BLaER1 treated with 17β-estradiol and CSF1 and Interleukin-3, amounts not matched to agents 10 nM and 100 nM (cell line): ENCODE data around the gene FERMT1.

Experiments
- H3K27ac ChIP-seq, 11 experiments: shearing (Covaris generic); formaldehyde crosslinking; 2 replicates each; pipeline ENCODE4 v1.8.1; 2022
- H3K27me3 ChIP-seq, 11 experiments: shearing (Covaris generic); formaldehyde crosslinking; 2 replicates each; pipeline ENCODE4 v1.8.1; 2022
- H3K36me3 ChIP-seq, 11 experiments: shearing (Covaris generic); formaldehyde crosslinking; 2 replicates each; pipeline ENCODE4 v1.8.1; 2022
- H3K4me1 ChIP-seq, 10 experiments: shearing (Covaris generic); formaldehyde crosslinking; 2 replicates each; pipeline ENCODE4 v1.8.1; 2022
- H3K4me2 ChIP-seq, 11 experiments: shearing (Covaris generic); formaldehyde crosslinking; 2 replicates each; pipeline ENCODE4 v1.8.1; 2022
- H3K4me3 ChIP-seq, 10 experiments: shearing (Covaris generic); formaldehyde crosslinking; 2 replicates each; pipeline ENCODE4 v1.8.1; 2022
- H3K9ac ChIP-seq, 11 experiments: shearing (Covaris generic); formaldehyde crosslinking; 2 replicates each; pipeline ENCODE4 v1.8.1; 2022
- H3K9me3 ChIP-seq, 11 experiments: shearing (Covaris generic); formaldehyde crosslinking; replicated peaks in 1 of 11; 2 replicates each; pipeline ENCODE4 v1.8.1; 2022
- H4K20me1 ChIP-seq, 11 experiments: shearing (Covaris generic); formaldehyde crosslinking; 2 replicates each; pipeline ENCODE4 v1.8.1; 2022
- Cebpa-rat ChIP-seq, 11 experiments: shearing (Covaris generic); IDR thresholded peaks; 2 replicates each; pipeline ENCODE4 v1.8.1; 2022

The FERMT1 gene

DNA sequence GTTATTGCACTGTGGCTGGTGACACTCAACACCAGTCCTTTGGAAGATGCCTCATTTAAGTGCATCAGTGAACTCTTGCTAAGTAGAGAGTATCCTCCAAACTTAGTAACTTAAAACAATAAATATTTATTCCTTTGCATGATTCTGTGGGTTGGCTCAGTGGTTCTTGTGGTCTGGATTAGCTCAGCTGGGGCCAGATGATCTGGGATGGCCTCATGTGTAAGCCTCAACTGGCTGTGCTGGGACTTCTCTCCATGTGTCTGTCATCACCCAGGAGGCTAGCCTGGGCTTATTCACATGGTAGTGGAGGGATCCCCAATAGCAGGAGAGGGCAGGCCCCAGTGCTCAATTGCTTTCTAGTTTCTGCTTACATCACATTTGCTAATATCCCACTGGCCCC, 77.3 kb downstream of the FERMT1 start:
- no peak overlapping the region for H3K4me2 ChIP-seq
- H3K27ac ChIP-seq, result no peak overlapping the region
- peaks cover 18 to 37% (median 20%) of the 10 kb centered on the region in 11 experiments for H3K36me3 ChIP-seq
- H3K4me3 ChIP-seq, result no peak overlapping the region
- peaks cover 0 to 23% (median 0%) of the 10 kb centered on the region in 11 experiments; a peak in 4 of 22 replicates for H4K20me1 ChIP-seq
- no peak overlapping the region for H3K9ac ChIP-seq
- no peak for TF ChIP-seq Cebpa-rat (IDR thresholded peaks at IDR 0.05)
- peaks cover 0 to 7% (median 5%) of the 10 kb centered on the region in 11 experiments; a peak in 18 of 22 replicates for H3K27me3 ChIP-seq
- H3K4me1 ChIP-seq, result peaks cover 0 to 6% (median 0%) of the 10 kb centered on the region in 10 experiments; a peak in 1 of 20 replicates
- H3K9me3 ChIP-seq, result peaks cover 0 to 8% (median 0%) of the 10 kb centered on the region in 11 experiments; a peak in 5 of 22 replicates

DNA sequence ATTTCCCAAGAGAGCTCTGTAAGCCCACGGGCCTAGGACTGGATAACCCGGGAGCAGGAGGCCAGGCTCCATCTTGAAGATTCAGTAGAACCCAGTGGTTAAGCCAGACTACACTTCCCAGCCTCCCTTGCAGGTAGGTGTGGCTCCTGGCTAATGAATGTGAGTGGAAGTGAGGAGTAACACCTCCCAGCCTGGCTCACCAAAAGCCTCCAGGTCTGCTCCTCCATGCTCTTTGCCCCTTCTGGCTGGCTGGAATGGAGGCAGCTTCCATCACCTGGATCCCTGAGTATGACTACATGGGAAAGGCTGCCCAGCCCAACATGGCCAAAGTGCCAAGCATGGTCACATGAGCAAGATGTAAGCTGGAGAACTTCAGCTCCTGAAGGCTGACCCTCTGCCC, 78.7 kb downstream of the FERMT1 start:
- Histone ChIP-seq H3K4me1 (peaks cover 0 to 6% (median 0%) of the 10 kb centered on the region in 10 experiments; a peak in 1 of 20 replicates), H3K4me2 (no peak overlapping the region), H3K4me3 (no peak overlapping the region), H3K36me3 (peaks cover 33 to 52% (median 34%) of the 10 kb centered on the region in 11 experiments), H4K20me1 (peaks cover 0 to 24% (median 0%) of the 10 kb centered on the region in 11 experiments; a peak in 6 of 22 replicates), H3K27ac (no peak overlapping the region), H3K9me3 (peaks cover 0 to 8% (median 0%) of the 10 kb centered on the region in 11 experiments; a peak in 5 of 22 replicates), H3K27me3 (no peaks in the 10 kb centered on the region), H3K9ac (no peak overlapping the region)
- TF ChIP-seq Cebpa-rat (IDR thresholded peaks at IDR 0.05), result no peak

DNA sequence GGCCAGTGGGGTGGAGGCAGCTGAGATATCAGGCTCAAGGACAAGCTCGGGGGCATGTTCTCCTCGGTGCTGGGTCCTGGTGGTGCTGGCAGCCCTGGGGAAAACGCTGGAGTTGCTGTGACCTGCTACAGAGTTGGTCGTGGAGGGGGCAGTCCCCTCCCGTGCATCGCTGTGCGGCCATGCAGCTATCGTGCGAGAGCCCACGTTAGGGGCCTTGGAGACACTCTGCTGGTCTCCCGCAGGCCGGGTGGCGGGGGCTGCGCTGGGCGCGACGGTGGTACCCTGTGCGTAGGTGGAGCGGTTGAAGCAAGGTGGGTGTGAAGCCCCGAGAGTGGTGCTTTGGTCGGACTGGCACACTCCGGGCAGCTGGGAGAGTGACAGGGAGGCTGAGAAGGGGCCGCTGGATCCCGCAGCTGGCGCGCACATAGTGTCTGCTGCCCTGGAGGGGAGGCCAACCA, 81.0 kb downstream of the FERMT1 start:
- no peak for TF ChIP-seq Cebpa-rat (IDR thresholded peaks at IDR 0.05)
- no peak overlapping the region for H3K4me3 ChIP-seq
- peaks cover 0 to 8% (median 0%) of the 10 kb centered on the region in 11 experiments; a peak in 5 of 22 replicates for H3K9me3 ChIP-seq
- peaks cover 0 to 6% (median 0%) of the 10 kb centered on the region in 10 experiments; a peak in 1 of 20 replicates for H3K4me1 ChIP-seq
- H4K20me1 ChIP-seq, result peaks cover 0 to 34% (median 9%) of the 10 kb centered on the region in 11 experiments; a peak in 12 of 22 replicates
- no peaks in the 10 kb centered on the region for H3K27me3 ChIP-seq
- H3K27ac ChIP-seq, result no peak overlapping the region
- no peak overlapping the region for H3K9ac ChIP-seq
- H3K4me2 ChIP-seq, result no peak overlapping the region
- peaks cover 56 to 74% (median 57%) of the 10 kb centered on the region in 11 experiments for H3K36me3 ChIP-seq

DNA sequence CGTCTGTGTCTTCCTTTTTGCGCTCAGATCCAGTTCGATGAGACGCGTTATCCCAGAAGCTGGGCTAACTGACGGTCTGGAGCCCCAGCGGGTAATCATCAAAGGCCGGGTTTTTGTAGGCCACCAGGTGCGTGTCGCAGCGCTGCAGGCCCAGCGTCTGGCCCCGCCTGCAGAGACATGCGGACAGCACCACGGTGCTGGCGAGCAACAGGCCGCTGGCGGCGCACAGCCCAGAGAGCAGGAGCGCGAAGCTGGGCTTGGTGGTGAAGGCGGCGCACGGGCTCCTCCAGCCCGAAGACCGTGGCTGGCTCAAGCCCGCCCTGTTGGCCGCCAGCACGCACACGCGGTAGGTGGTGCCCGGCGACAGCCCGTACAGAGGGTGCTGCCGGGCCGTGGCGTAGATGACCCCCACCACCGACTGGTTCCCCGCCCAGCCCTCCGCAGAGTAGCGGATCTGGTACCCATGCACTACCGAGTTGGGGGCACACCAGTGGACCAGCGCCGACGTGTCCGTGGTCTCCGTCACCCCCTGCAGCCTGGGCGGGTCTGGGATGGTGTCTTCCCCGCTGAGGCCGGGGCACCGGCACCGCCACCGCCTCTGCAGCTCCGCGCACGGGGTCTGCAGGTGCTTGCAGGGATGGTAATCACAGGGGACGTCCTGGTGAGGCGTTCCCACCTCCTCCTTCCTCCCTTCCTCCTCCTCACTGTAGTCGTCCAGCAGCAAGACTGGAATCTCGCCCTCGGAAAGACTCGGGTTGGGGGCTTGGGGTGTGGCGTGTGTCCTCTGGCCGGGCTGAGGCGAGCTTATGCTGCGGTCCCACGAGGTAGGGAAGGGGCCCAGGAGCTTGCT, 81.6 kb downstream of the FERMT1 start:
- no peak overlapping the region for H3K9ac ChIP-seq
- no peak overlapping the region for H3K27ac ChIP-seq
- H3K4me3 ChIP-seq, result no peak overlapping the region
- peaks cover 62 to 81% (median 64%) of the 10 kb centered on the region in 11 experiments for H3K36me3 ChIP-seq
- H3K4me2 ChIP-seq, result no peak overlapping the region
- peaks cover 0 to 6% (median 0%) of the 10 kb centered on the region in 10 experiments; a peak in 1 of 20 replicates for H3K4me1 ChIP-seq
- peaks cover 0 to 8% (median 0%) of the 10 kb centered on the region in 11 experiments; a peak in 5 of 22 replicates for H3K9me3 ChIP-seq
- H4K20me1 ChIP-seq, result peaks cover 0 to 38% (median 11%) of the 10 kb centered on the region in 11 experiments; a peak in 13 of 22 replicates
- no peaks in the 10 kb centered on the region for H3K27me3 ChIP-seq
- TF ChIP-seq Cebpa-rat (IDR thresholded peaks at IDR 0.05), result no peak

DNA sequence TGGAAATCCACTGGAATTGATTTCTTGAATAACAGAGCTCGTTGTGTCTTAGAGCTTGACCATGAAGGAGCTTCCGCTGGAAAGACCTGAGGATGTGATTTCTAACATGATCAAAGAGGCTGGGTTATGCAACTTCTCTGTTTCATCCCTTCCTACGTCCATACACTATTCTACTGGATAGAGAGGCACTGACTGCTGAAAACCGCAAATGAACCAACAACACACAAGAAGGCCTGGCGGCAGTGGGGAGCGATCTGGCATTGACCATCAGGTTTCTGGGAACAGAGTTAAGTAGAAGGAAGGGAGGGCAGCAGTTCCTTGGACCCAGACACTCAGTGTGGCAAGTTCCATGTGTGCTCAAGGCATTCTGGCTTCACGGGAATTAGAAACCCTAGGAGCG, 82.3 kb downstream of the FERMT1 start:
- Histone ChIP-seq H3K36me3 (peaks cover 69 to 87% (median 70%) of the 10 kb centered on the region in 11 experiments), H3K9me3 (peaks cover 0 to 8% (median 0%) of the 10 kb centered on the region in 11 experiments; a peak in 5 of 22 replicates), H3K27me3 (no peaks in the 10 kb centered on the region), H3K4me1 (peaks cover 0 to 5% (median 0%) of the 10 kb centered on the region in 10 experiments; a peak in 1 of 20 replicates), H3K9ac (no peak overlapping the region), H3K27ac (no peak overlapping the region), H3K4me2 (no peak overlapping the region), H3K4me3 (no peak overlapping the region), H4K20me1 (peaks cover 0 to 44% (median 17%) of the 10 kb centered on the region in 11 experiments; a peak in 13 of 22 replicates)
- no peak for TF ChIP-seq Cebpa-rat (IDR thresholded peaks at IDR 0.05)

DNA sequence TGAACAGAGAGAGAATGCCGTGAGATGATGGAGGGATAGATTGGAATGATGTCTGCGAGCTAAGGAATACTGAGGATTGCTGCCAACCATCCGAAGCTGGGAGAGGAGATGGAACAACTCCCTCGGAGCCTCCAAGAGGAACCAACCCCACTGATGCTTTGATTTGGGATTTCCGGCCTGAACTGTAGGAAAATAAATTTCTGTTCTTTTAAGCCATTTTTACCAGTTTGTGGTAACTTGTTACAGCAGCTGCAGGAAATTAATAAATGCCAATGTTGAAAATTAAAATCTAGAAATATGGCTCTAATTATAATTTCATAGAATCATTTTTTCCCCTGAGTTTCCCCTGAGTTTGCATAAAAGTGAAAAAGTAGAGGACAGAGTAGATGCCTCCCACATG, 83.1 kb downstream of the FERMT1 start:
- H3K9me3 ChIP-seq, result peaks cover 0 to 8% (median 0%) of the 10 kb centered on the region in 11 experiments; a peak in 5 of 22 replicates
- no peaks in the 10 kb centered on the region for H3K27me3 ChIP-seq
- H4K20me1 ChIP-seq, result peaks cover 0 to 48% (median 17%) of the 10 kb centered on the region in 11 experiments; a peak in 14 of 22 replicates
- no peak for TF ChIP-seq Cebpa-rat (IDR thresholded peaks at IDR 0.05)
- H3K36me3 ChIP-seq, result peaks cover 76 to 95% (median 78%) of the 10 kb centered on the region in 11 experiments
- H3K9ac ChIP-seq, result no peak overlapping the region
- no peak overlapping the region for H3K4me2 ChIP-seq
- no peak overlapping the region for H3K4me3 ChIP-seq
- no peak overlapping the region for H3K27ac ChIP-seq
- H3K4me1 ChIP-seq, result peaks cover 0 to 4% (median 2%) of the 10 kb centered on the region in 10 experiments; a peak in 18 of 20 replicates

DNA sequence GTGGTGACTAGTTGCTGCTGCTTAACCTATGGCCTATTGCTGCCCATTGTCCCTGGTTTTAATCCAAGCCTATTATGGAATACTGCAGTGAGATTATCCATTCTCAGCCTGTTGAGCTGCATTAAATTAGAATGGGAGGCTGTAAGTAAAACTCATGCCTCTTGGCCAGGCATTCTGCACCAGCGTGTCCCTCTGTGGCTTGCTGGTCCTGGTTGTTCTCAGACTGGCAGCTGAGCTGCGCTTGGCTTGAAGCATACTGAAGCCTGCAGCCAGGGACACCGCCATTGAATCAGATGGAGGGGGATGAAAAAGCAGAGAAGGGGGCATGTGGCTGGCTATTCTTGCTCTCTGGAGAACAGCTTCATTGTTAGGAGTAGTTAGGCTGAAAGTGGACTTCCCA, 84.6 kb downstream of the FERMT1 start:
- no peak overlapping the region for H3K9ac ChIP-seq
- H3K27me3 ChIP-seq, result no peaks in the 10 kb centered on the region
- no peak overlapping the region for H3K4me3 ChIP-seq
- H3K4me1 ChIP-seq, result peaks cover 14 to 20% (median 17%) of the 10 kb centered on the region in 10 experiments
- no peak overlapping the region for H3K27ac ChIP-seq
- H3K36me3 ChIP-seq, result peaks cover 92 to 99% (median 93%) of the 10 kb centered on the region in 11 experiments
- H3K9me3 ChIP-seq, result peaks cover 0 to 8% (median 0%) of the 10 kb centered on the region in 11 experiments; a peak in 5 of 22 replicates
- H4K20me1 ChIP-seq, result peaks cover 0 to 57% (median 30%) of the 10 kb centered on the region in 11 experiments; a peak in 18 of 22 replicates
- H3K4me2 ChIP-seq, result no peak overlapping the region
- no peak for TF ChIP-seq Cebpa-rat (IDR thresholded peaks at IDR 0.05)

DNA sequence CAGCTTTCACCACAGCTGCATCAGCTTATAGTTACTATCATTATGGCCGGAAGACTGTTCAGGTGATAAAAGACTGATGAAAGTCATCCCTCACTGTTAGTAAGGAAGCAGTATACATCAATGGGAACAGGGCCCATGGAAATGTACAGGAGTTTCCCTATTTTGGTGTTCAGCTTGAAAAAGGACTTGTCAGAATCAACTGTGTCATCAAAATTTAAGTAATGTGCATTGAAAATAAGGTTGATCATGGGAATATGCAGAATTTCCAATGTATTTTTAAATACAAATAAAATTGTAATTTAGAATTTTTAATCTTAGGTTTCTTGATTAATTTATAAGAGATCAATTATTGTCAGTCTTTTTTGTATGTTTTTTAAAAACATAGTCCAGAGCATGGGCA, 85.7 kb downstream of the FERMT1 start:
- H3K9ac ChIP-seq, result no peak overlapping the region
- H3K4me2 ChIP-seq, result no peak overlapping the region
- peaks cover 0 to 8% (median 0%) of the 10 kb centered on the region in 11 experiments; a peak in 5 of 22 replicates for H3K9me3 ChIP-seq
- no peak overlapping the region for H3K27ac ChIP-seq
- H3K4me3 ChIP-seq, result no peak overlapping the region
- no peak for TF ChIP-seq Cebpa-rat (IDR thresholded peaks at IDR 0.05)
- peaks cover 98 to 100% (median 100%) of the 10 kb centered on the region in 11 experiments for H3K36me3 ChIP-seq
- H3K4me1 ChIP-seq, result peaks cover 14 to 31% (median 20%) of the 10 kb centered on the region in 10 experiments
- no peaks in the 10 kb centered on the region for H3K27me3 ChIP-seq
- H4K20me1 ChIP-seq, result peaks cover 0 to 63% (median 31%) of the 10 kb centered on the region in 11 experiments; a peak in 18 of 22 replicates

DNA sequence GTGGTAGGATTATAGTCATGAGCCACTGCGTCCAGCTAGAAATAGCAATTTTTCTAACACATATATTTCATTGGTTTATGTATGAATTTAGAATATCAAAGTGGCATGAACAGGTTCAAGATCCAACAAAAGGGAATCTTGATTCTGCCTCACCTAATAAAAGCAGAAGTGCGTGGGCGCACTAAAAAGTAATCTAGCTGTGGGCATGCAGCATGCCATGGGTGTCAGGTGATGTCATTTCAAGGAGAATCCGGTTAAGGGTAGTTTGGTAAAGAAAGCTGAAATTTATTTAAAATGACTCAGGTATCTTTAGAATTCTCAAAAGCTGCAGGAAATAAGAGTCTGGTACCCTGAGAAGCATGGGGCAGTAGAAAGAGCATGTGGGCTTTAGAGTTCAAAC, 86.6 kb downstream of the FERMT1 start:
- no peak overlapping the region for H3K9ac ChIP-seq
- peaks cover 94 to 100% (median 98%) of the 10 kb centered on the region in 11 experiments for H3K36me3 ChIP-seq

More for the DNA sequence above, 86.6 kb downstream of the FERMT1 start:
- H3K4me3 ChIP-seq, result no peak overlapping the region
- TF ChIP-seq Cebpa-rat (IDR thresholded peaks at IDR 0.05), result no peak
- H3K9me3 ChIP-seq, result peaks cover 0 to 8% (median 0%) of the 10 kb centered on the region in 11 experiments; a peak in 5 of 22 replicates
- H3K27ac ChIP-seq, result no peak overlapping the region
- H4K20me1 ChIP-seq, result peaks cover 0 to 55% (median 32%) of the 10 kb centered on the region in 11 experiments; a peak in 18 of 22 replicates
- no peak overlapping the region for H3K4me2 ChIP-seq
- no peaks in the 10 kb centered on the region for H3K27me3 ChIP-seq
- H3K4me1 ChIP-seq, result peaks cover 14 to 34% (median 20%) of the 10 kb centered on the region in 10 experiments
